ES-I3 (cell line): ENCODE measurements around the gene TYMS.

Experiments used
- H3K36me3 ChIP-seq: 2 replicates; pipeline ENCODE4 v1.6.1; 2013; ENCODE audit warnings: mild to moderate bottlenecking, low read length, control low read depth, moderate library complexity; ENCODE audit not compliant: insufficient read depth
- H3K4me1 ChIP-seq: 2 replicates; pipeline ENCODE4 v1.6.1; 2013; ENCODE audit warnings: mild to moderate bottlenecking, control low read depth, low read length; ENCODE audit not compliant: insufficient read depth
- H3K9ac ChIP-seq: 2 replicates; pipeline ENCODE4 v1.6.1; 2013; ENCODE audit warnings: low read depth, mild to moderate bottlenecking, low read length, moderate library complexity
- H3K9me3 ChIP-seq: 2 replicates; pipeline ENCODE4 v1.6.1; 2013; ENCODE audit warnings: mild to moderate bottlenecking, low read length, moderate library complexity; ENCODE audit not compliant: control insufficient read depth, insufficient read depth

Gene TYMS

DNA sequence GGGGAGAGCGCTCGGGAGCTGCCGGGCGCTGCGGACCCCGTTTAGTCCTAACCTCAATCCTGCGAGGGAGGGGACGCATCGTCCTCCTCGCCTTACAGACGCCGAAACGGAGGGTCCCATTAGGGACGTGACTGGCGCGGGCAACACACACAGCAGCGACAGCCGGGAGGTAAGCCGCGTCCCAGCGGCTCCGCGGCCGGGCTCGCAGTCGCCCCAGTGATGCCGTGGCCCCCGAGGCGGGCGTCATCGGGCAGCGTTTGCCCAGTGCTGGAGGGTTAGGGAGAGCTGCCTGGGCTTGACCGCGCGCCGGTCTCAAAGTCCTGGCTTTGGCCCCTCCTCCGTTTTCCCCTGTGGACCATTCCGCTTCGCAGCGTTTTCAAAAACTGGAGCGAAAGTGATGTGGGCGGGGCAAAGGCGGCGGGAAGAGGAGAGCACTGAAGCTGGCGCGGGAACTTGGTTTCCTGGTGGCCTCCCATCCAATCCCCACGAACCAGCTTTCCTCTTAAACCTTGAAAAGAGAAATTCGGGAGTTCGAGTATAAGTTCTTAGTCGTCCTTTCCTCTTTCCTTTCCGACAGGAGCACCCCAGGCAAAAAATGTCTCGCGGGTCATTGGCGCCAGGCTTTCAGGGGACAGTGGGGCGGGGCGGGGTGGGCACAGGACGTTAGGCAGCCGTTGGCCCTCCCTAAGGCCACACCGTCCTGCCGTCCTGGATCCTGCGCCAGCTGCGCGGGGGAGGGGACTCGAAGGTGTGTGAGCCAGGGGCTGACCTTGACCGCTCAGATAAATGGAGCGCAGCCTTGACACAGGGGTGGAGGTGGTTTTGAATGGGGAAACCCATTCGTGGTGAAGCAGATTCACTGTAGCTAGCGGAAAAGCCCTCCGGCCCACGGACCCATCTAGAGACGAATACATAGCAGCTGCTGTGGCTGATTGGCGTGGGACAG lies 821 bp downstream of the TYMS start:
- peaks cover 14% of the 10 kb centered on the region for H3K36me3 ChIP-seq
- peaks cover 6% of the 10 kb centered on the region; the same call in 1 of the 2 replicates for H3K4me1 ChIP-seq
- peak overlapping the region; percentile 66 for H3K9ac ChIP-seq
- no peaks in the 10 kb centered on the region for H3K9me3 ChIP-seq

DNA sequence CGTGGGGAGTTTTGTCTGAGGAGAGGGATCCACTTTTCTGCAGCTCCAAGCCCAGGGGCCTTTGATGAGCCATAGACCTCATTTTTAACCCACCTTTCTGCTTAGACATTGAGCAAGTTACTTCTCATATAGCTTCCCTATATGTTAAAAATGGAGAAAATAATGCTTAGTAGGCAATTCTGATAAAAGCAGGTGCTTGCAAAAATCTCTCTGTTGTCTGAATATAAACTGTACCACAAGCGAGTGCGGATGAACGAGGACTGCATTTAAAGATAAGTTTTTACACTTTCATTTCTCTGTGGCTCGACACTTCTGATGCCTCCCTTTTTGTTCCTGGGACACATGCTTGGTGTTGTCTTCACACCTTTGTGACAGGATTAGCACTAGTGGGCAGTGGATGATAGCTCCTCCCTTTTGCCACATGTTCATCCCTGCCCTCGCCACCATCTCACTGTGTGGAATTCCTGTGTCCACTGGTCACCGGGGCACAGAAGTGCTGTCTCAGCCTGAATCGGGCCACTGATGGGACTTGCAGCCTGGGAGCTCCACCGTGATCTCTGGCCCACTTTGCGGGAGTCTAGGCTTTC lies 1.6 kb downstream of the TYMS start:
- Histone ChIP-seq H3K36me3 (peaks cover 14% of the 10 kb centered on the region), H3K9me3 (no peaks in the 10 kb centered on the region)

DNA sequence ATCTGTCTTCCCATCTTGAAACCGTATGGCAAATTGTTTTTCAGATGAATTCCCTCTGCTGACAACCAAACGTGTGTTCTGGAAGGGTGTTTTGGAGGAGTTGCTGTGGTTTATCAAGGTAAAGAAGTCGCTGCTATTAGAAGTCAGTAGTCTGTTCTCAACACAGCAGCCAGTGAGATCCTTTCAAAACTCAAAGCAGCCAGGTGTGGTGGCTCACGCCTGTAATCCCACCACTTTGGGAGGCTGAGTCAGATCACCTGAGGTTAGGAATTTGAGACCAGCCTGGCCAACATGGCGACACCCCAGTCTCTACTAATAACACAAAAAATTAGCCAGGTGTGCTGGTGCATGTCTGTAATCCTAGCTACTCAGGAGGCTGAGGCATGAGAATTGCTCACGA lies 2.1 kb downstream of the TYMS start:
- peaks cover 14% of the 10 kb centered on the region for H3K36me3 ChIP-seq
- H3K4me1 ChIP-seq = peaks cover 6% of the 10 kb centered on the region; the same call in 1 of the 2 replicates
- H3K9me3 ChIP-seq = no peaks in the 10 kb centered on the region
- no peak overlapping the region for H3K9ac ChIP-seq

More for the DNA sequence above, 1.6 kb downstream of the TYMS start:
- Histone ChIP-seq H3K4me1 (peaks cover 6% of the 10 kb centered on the region; the same call in 1 of the 2 replicates), H3K9ac (peak overlapping the region; percentile 66)

DNA sequence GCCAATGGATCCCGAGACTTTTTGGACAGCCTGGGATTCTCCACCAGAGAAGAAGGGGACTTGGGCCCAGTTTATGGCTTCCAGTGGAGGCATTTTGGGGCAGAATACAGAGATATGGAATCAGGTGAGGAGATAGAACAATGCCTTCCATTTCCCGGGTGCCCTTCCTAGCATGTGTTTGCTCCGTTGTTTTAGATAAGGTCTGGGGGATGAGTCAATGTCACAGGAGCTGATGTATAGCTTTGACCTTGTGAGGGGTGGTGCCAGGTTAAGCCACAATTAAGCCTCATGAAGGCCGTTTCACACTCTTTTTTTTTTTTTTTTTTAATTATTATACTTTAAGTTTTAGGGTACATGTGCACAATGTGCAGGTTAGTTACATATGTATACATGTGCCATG lies 4.7 kb downstream of the TYMS start:
- Histone ChIP-seq H3K36me3 (peaks cover 14% of the 10 kb centered on the region), H3K9me3 (no peaks in the 10 kb centered on the region)

DNA sequence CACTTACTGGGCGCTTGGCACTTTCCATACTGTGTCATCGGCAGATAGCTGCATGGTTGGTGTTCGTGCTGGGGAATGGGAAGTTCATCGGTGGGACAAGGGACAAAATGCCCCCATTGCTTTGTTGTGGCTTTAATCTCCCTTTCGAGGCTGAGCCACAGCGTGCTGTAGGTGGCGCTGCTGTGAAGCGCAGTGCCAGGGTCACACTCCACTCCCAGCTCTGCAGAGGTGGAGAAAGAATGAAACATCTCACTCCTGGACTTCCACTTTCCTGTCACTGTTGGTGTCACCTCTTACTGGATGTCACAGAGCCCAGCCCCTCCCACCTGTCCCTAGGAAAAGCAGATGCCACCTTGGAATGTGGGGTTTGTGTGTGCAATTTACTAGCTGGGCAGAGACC lies 8.7 kb downstream of the TYMS start:
- Histone ChIP-seq H3K9me3 (no peaks in the 10 kb centered on the region), H3K9ac (no peak overlapping the region), H3K4me1 (no peaks in the 10 kb centered on the region), H3K36me3 (peaks cover 11% of the 10 kb centered on the region; the same call in 1 of the 2 replicates)

More for the DNA sequence above, 4.7 kb downstream of the TYMS start:
- H3K9ac ChIP-seq = no peak overlapping the region
- H3K4me1 ChIP-seq = peaks cover 6% of the 10 kb centered on the region; the same call in 1 of the 2 replicates

DNA sequence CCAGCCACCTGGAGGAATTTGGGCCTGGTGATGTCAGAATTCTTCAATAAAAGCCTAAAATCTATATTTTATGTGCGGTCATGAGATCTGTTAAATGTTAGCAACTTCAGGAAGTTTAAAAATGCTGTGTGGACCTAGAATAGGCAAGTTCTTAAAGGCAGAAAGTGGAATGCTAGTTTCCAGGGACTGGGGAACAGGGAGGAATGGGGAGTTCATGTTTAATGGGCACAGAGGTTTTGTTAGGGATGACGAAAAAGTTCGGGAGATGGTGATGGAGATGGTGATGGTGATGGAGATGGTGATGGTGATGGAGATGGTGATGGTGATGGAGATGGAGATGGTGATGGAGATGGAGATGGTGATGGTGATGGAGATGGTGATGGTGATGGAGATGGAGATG lies 9.2 kb downstream of the TYMS start:
- Histone ChIP-seq H3K36me3 (peaks cover 14% of the 10 kb centered on the region; the same call in 1 of the 2 replicates), H3K9ac (no peak overlapping the region), H3K4me1 (no peaks in the 10 kb centered on the region), H3K9me3 (no peaks in the 10 kb centered on the region)

DNA sequence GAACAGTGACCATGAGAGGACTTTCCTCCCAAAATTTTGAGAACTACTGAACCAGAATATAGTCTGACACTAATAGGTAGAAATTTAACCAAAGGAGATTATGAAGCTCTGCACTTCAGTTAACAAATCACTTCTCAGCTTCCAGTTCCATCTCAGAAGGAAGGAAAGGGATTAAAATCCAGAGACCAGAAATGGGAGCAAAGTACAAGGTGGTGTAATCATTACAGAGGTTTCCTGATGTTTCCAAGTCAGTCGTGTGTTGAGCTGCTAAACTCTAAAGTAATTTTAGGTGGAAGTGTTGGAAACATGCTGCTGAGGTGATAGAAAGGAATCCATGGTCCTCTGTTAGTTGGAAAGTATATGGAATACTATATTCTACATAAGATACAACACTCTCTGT lies 10.8 kb downstream of the TYMS start:
- H3K9me3 ChIP-seq = no peaks in the 10 kb centered on the region
- H3K4me1 ChIP-seq = no peaks in the 10 kb centered on the region
- peaks cover 24% of the 10 kb centered on the region for H3K36me3 ChIP-seq
- H3K9ac ChIP-seq = no peak overlapping the region

DNA sequence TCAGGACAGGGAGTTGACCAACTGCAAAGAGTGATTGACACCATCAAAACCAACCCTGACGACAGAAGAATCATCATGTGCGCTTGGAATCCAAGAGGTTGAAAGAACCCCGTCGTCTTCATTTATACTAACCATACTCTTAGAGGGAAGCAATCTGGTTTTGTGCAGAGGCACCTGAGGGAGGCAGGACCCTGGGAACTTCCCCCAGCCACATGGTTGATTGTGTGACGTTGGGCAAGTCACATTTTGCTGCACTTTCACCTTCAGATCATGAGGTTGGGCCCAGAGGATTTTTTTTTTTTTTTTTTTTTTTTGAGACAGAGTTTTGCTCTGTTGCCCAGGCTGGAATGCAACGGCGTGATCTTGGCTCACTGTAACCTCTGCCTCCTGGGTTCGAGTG lies 11.6 kb downstream of the TYMS start:
- Histone ChIP-seq H3K9me3 (no peaks in the 10 kb centered on the region), H3K4me1 (no peaks in the 10 kb centered on the region), H3K36me3 (peaks cover 25% of the 10 kb centered on the region), H3K9ac (no peak overlapping the region)

DNA sequence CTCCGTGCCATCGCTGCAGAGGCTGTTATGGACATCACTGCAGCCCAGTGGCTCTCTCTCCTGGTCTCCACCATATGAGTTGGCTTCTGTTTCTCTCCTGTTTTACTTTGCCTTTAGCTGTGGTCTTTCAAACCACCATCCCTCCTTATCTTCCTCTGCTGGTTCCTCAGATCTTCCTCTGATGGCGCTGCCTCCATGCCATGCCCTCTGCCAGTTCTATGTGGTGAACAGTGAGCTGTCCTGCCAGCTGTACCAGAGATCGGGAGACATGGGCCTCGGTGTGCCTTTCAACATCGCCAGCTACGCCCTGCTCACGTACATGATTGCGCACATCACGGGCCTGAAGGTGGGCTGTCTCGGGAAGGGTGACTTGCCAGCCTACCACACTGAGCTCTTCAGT lies 13.1 kb downstream of the TYMS start:
- Histone ChIP-seq H3K9me3 (no peaks in the 10 kb centered on the region), H3K4me1 (no peaks in the 10 kb centered on the region), H3K36me3 (peaks cover 25% of the 10 kb centered on the region), H3K9ac (no peak overlapping the region)

DNA sequence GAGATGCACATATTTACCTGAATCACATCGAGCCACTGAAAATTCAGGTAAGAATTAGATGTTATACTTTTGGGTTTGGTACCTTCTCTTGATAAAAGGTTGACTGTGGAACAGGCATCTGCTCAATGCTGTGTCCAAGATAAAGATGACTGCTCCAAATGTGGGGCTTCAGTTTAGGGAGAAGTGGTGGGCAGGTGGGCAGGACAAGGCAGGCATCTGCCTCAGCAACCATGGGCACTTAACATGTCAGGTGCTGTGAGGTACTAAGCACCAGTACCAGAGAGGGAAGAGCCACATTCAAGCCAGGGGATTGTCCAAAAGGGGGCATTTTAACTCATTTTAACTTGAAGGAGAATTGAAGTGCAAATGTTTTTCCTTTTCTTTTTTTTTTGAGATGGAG lies 14.0 kb downstream of the TYMS start:
- Histone ChIP-seq H3K9me3 (no peaks in the 10 kb centered on the region), H3K4me1 (no peaks in the 10 kb centered on the region), H3K36me3 (peaks cover 25% of the 10 kb centered on the region), H3K9ac (no peak overlapping the region)

DNA sequence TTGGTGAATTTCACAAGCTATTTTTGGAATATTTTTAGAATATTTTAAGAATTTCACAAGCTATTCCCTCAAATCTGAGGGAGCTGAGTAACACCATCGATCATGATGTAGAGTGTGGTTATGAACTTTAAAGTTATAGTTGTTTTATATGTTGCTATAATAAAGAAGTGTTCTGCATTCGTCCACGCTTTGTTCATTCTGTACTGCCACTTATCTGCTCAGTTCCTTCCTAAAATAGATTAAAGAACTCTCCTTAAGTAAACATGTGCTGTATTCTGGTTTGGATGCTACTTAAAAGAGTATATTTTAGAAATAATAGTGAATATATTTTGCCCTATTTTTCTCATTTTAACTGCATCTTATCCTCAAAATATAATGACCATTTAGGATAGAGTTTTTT lies 15.9 kb downstream of the TYMS start:
- no peaks in the 10 kb centered on the region for H3K9me3 ChIP-seq
- no peak overlapping the region for H3K9ac ChIP-seq
- H3K4me1 ChIP-seq = no peaks in the 10 kb centered on the region
- H3K36me3 ChIP-seq = peaks cover 28% of the 10 kb centered on the region

DNA sequence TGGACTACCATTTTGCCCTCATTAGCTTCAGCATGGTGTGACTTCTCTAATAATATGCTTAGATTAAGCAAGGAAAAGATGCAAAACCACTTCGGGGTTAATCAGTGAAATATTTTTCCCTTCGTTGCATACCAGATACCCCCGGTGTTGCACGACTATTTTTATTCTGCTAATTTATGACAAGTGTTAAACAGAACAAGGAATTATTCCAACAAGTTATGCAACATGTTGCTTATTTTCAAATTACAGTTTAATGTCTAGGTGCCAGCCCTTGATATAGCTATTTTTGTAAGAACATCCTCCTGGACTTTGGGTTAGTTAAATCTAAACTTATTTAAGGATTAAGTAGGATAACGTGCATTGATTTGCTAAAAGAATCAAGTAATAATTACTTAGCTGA lies 16.3 kb downstream of the TYMS start:
- peaks cover 28% of the 10 kb centered on the region for H3K36me3 ChIP-seq
- H3K4me1 ChIP-seq = no peaks in the 10 kb centered on the region
- no peak overlapping the region for H3K9ac ChIP-seq
- H3K9me3 ChIP-seq = no peaks in the 10 kb centered on the region

DNA sequence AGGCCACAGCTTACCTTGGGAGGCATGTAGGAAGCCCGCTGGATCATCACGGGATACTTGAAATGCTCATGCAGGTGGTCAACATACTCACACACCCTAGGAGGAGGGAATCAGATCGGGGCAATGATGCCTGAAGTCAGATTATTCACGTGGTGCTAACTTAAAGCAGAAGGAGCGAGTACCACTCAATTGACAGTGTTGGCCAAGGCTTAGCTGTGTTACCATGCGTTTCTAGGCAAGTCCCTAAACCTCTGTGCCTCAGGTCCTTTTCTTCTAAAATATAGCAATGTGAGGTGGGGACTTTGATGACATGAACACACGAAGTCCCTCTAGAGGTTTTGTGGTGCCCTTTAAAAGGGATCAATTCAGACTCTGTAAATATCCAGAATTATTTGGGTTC lies 17.9 kb downstream of the TYMS start:
- no peaks in the 10 kb centered on the region for H3K9me3 ChIP-seq
- no peaks in the 10 kb centered on the region for H3K4me1 ChIP-seq
- peaks cover 25% of the 10 kb centered on the region for H3K36me3 ChIP-seq
- H3K9ac ChIP-seq = no peak overlapping the region

DNA sequence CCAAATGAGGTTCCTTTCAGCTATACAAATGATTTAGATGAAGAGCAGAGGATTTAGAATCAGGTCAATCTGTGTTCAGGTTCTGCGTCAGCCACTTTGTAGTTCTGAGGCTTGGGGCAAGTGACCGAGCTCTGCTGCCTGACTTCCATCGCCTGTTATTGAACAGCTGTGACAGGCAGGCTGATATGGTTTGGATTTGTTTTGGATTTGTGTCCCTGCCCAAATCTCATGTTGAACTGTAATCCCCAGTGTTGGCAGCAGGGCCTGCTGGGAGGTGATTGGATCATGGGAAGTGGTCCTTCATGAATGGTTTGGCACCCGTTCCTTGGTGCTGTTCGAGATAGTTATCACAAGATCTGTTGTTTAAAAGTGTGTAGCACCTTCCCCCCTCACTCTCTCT lies 18.6 kb downstream of the TYMS start:
- Histone ChIP-seq H3K9me3 (no peaks in the 10 kb centered on the region), H3K9ac (no peak overlapping the region), H3K36me3 (peaks cover 22% of the 10 kb centered on the region), H3K4me1 (no peaks in the 10 kb centered on the region)

DNA sequence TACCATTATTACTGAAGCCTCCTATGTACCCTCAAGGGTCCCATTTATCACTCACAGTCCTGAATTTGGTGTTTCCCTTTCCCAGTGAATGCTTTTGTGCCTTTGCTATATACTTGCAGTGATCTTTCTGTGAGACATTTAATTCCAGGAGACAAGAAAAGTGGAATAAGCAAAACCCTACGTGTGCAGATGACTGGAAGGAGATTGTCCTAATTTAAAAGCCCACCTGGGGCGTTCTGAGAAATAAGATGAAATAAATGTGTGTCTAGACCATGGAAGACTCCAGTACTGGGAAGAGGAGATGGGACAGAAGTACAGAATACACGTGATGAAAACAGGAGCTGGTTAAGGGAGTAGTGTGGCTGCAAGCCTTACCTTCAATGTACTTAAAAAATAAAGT lies 19.3 kb downstream of the TYMS start:
- no peaks in the 10 kb centered on the region for H3K4me1 ChIP-seq
- no peak overlapping the region for H3K9ac ChIP-seq
- no peaks in the 10 kb centered on the region for H3K9me3 ChIP-seq
- peaks cover 18% of the 10 kb centered on the region for H3K36me3 ChIP-seq
